Chondrocyte (in vitro differentiated cells): Measurements from ENCODE around the gene CYB561. TPM values are rescaled to one million over a fixed set of nuclear protein-coding genes. Genes with fewer than 3 reads are reported as not detected.

Source experiments
- DNase-seq: peaks from one replicate; pipeline ENCODE4 v3.0.0; 2021; ENCODE audit warnings: mixed read lengths, low spot score
- H3K27ac Mint-ChIP-seq: one replicate; pipeline ENCODE4 v1.8.0; 2021; ENCODE audit warnings: mild to moderate bottlenecking, moderate library complexity, mixed read lengths; ENCODE audit not compliant: unreplicated experiment
- H3K27me3 Mint-ChIP-seq: 2 replicates; pipeline ENCODE4 v1.8.0; 2021; ENCODE audit warnings: low read depth, mixed read lengths
- H3K36me3 Mint-ChIP-seq: 2 replicates; pipeline ENCODE4 v1.8.0; 2021; ENCODE audit warnings: low read depth, mixed read lengths
- H3K4me1 Mint-ChIP-seq: 2 replicates; pipeline ENCODE4 v1.8.0; 2021; ENCODE audit warnings: low read depth, mild to moderate bottlenecking, mixed read lengths
- H3K4me3 Mint-ChIP-seq: one replicate; pipeline ENCODE4 v1.8.0; 2021; ENCODE audit warnings: mild to moderate bottlenecking, moderate library complexity, mixed read lengths; ENCODE audit not compliant: unreplicated experiment
- H3K9me3 Mint-ChIP-seq: 2 replicates; pipeline ENCODE4 v1.8.0; 2021; ENCODE audit warnings: low read depth, mixed read lengths
- CTCF ChIP-seq: fragments of 200-600 bp; sonication (generic); IDR thresholded peaks from 2 replicates; pipeline ENCODE4 v1.5.0; 2021; ENCODE audit warnings: antibody characterized with exemption, mild to moderate bottlenecking, moderate library complexity
- total RNA-seq: library from RNA; stranded (reverse); gene quantifications from 3 replicates; pipeline ENCODE4 v1.2.1, GENCODE V29; 2021

Gene CYB561
- total RNA-seq, 1 donor from 2014 or later: 10.1 TPM

DNA sequence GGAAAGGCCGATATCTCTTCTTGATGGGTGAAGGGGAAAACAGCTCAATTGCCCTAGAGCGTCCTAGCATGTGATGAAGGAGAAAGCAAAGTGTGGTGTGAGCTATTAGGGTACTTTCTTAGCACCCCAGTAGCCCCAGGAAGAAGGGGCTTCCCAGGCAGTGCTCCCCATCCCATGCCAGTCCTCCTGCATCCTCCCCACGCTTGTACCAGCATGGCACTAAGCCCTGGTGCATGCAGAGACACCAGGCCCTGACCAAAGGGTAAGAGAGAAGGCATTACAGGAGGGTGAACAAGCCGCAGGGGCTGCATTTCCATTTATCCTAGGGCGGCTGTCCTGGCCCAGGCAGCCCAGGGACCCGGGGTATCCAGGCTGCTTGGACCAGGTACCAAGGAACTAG is 3.1 kb downstream of the CYB561 start:
- H3K27me3 Mint-ChIP-seq: no peaks in the 10 kb centered on the region
- H3K4me1 Mint-ChIP-seq: peaks cover 14% of the 10 kb centered on the region
- H3K9me3 Mint-ChIP-seq: no peaks in the 10 kb centered on the region
- DNase-seq: no peak
- no peak overlapping the region for H3K27ac Mint-ChIP-seq
- H3K36me3 Mint-ChIP-seq: no peaks in the 10 kb centered on the region
- H3K4me3 Mint-ChIP-seq: no peak overlapping the region
- no peak for TF ChIP-seq CTCF

DNA sequence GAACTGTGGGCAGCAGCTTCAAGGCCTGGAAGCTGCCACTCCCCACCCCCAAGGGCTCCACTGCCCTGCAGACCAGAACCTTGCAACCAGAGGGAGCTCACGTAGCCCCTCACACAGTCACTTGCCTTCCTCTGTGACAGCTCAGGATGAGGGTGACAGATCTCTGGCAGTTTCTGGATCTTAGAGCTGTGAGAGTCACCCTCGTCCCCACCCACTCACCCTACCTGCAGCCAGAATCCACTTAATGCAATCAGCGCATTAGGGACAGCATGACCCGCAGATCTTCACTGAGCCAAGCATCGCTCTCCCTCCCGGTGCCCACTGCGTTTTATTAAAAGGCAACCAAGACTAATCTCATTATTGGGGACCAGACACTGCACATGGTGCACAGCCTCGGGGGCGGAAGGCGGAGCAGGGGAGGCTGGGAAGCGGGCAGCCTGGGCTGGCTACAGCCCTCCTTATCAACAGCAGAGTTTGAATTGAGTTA is 3.5 kb downstream of the CYB561 start:
- Mint-ChIP-seq H3K27me3 (no peaks in the 10 kb centered on the region), H3K4me3 (no peak overlapping the region)

GRCh38 chr17:63442074-63442473 is 4.0 kb downstream of the CYB561 start:
- no peaks in the 10 kb centered on the region for H3K36me3 Mint-ChIP-seq
- H3K27ac Mint-ChIP-seq: no peak overlapping the region
- no peak for TF ChIP-seq CTCF
- DNase-seq: no peak
- H3K4me1 Mint-ChIP-seq: peaks cover 14% of the 10 kb centered on the region
- H3K27me3 Mint-ChIP-seq: no peaks in the 10 kb centered on the region
- no peak overlapping the region for H3K4me3 Mint-ChIP-seq
- no peaks in the 10 kb centered on the region for H3K9me3 Mint-ChIP-seq

More for the DNA sequence above, 3.5 kb downstream of the CYB561 start:
- Mint-ChIP-seq H3K27ac (no peak overlapping the region), H3K36me3 (no peaks in the 10 kb centered on the region), H3K4me1 (peaks cover 14% of the 10 kb centered on the region), H3K9me3 (no peaks in the 10 kb centered on the region)
- no peak for DNase-seq
- TF ChIP-seq CTCF: peak; percentile 40

DNA sequence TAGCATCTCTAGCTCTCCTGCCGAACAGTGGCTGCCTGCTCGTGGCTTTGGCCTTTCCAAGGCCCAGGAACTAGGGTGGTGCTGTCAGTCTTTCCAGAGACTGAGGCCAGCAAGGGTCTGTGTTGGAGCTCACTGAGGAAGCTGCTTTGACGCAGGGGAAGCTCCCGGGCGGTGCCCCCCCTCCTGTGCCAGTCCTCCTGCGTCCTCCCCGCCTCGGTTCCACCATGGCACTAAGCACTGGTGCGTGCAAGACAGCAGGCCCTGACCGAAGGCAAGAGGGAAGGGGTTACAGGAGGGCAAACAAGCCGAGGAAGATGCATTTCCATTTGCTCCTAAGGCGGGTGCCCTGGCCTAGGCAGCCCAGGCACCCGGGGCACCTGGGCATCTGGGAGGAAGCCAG is 4.5 kb downstream of the CYB561 start:
- Mint-ChIP-seq H3K4me3 (no peak overlapping the region), H3K27ac (no peak overlapping the region), H3K36me3 (no peaks in the 10 kb centered on the region), H3K27me3 (no peaks in the 10 kb centered on the region), H3K9me3 (no peaks in the 10 kb centered on the region), H3K4me1 (peaks cover 14% of the 10 kb centered on the region)
- TF ChIP-seq CTCF: no peak
- DNase-seq: no peak

- no peak for DNase-seq
- Mint-ChIP-seq H3K4me1 (peaks cover 14% of the 10 kb centered on the region), H3K27me3 (no peaks in the 10 kb centered on the region), H3K27ac (no peak overlapping the region), H3K36me3 (no peaks in the 10 kb centered on the region), H3K4me3 (no peak overlapping the region), H3K9me3 (no peaks in the 10 kb centered on the region)
- TF ChIP-seq CTCF: no peak
These were observed 5.3 kb downstream of the CYB561 start for GRCh38 chr17:63440770-63441335.
